Activated CD4-positive, alpha-beta memory T cell treated with anti-CD3 and anti-CD28 coated beads, Interleukin-2, amount 10 ng/mL, durations not matched to agents 7 days and 5 days (primary cell): ENCODE data around the gene CFAP97D2. TPM values are rescaled to one million over a fixed set of nuclear protein-coding genes. Genes with fewer than 3 reads are reported as not detected.
"Not testable (repeated sequence)": the region's sequence is repeated elsewhere in the genome, so short reads cannot be mapped to it uniquely, and the experiment has no call there.

Experiments
- CTCF ChIA-PET: fragments of 350-600 bp; sonication (Branson Sonifier 250); formaldehyde crosslinking; loops from one replicate; lab custom pipeline; 2021; ENCODE audit warnings: antibody characterized with exemption, inconsistent platforms; lab: Charles Lee
- POLR2A ChIA-PET: fragments of 350-600 bp; sonication (Branson Sonifier 250); formaldehyde crosslinking; loops from one replicate; lab custom pipeline; 2021; ENCODE audit warnings: antibody characterized with exemption; lab: Charles Lee
- DNase-seq: peaks from one replicate; pipeline ENCODE4 v3.0.0-alpha.2; 2020
- H3K27ac Mint-ChIP-seq: one replicate; pipeline ENCODE4 v1.8.0; 2021; ENCODE audit warnings: mild to moderate bottlenecking, mixed read lengths
- H3K27me3 Mint-ChIP-seq: one replicate; pipeline ENCODE4 v1.8.0; 2021; ENCODE audit warnings: mixed read lengths
- H3K36me3 Mint-ChIP-seq: one replicate; pipeline ENCODE4 v1.8.0; 2021; ENCODE audit warnings: low read depth, mixed read lengths
- H3K4me1 Mint-ChIP-seq: one replicate; pipeline ENCODE4 v1.8.0; 2021; ENCODE audit warnings: mixed read lengths
- H3K4me3 Mint-ChIP-seq: one replicate; pipeline ENCODE4 v1.8.0; 2021; ENCODE audit warnings: mild to moderate bottlenecking, mixed read lengths
- H3K9me3 Mint-ChIP-seq: one replicate; pipeline ENCODE4 v1.8.0; 2021; ENCODE audit warnings: mixed read lengths
- total RNA-seq, 2 experiments: library from RNA; stranded (reverse); gene quantifications; one replicate each; pipeline ENCODE4 v1.2.3, GENCODE V29; 2021

Gene CFAP97D2
- total RNA-seq, 2 experiments from 2014 or later = not detected

GRCh38 chr13:114196629-114197028, 17.6 kb downstream of the CFAP97D2 start:
- ChIA-PET CTCF (no interaction called here), POLR2A (interaction anchor here (1.5 kb wide), 1 partner anchor 48 kb away, joined by 5 read pairs; no protein-coding TSS in a partner anchor)
- DNase-seq = no peak
- H3K27ac Mint-ChIP-seq = no peak overlapping the region
- H3K36me3 Mint-ChIP-seq = no peaks in the 10 kb centered on the region
- no peaks in the 10 kb centered on the region for H3K9me3 Mint-ChIP-seq
- H3K4me3 Mint-ChIP-seq = no peak overlapping the region
- H3K4me1 Mint-ChIP-seq = peaks cover 14% of the 10 kb centered on the region
- peaks cover 5% of the 10 kb centered on the region for H3K27me3 Mint-ChIP-seq

- Mint-ChIP-seq H3K4me1 (peaks cover 19% of the 10 kb centered on the region), H3K27me3 (peaks cover 2% of the 10 kb centered on the region), H3K4me3 (no peak overlapping the region), H3K36me3 (no peaks in the 10 kb centered on the region), H3K9me3 (no peaks in the 10 kb centered on the region), H3K27ac (no peak overlapping the region)
- CTCF ChIA-PET = no interaction called here
- DNase-seq = no peak
- POLR2A ChIA-PET = no interaction called here
Measured at GRCh38 chr13:114198556-114198955, 19.5 kb downstream of the CFAP97D2 start.

DNA sequence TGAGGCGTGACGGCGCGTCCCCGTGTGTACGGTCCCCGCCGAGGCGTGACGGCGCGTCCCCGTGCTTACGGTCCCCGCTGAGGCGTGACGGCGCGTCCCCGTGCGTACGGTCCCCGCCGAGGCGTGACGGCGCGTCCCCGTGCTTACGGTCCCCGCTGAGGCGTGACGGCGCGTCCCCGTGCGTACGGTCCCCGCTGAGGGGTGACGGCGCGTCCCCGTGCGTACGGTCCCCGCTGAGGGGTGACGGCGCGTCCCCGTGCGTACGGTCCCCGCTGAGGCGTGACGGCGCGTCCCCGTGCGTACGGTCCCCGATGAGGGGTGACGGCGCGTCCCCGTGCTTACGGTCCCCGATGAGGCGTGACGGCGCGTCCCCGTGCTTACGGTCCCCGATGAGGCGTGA, 20.5 kb downstream of the CFAP97D2 start:
- POLR2A ChIA-PET, H3K27me3 Mint-ChIP-seq, DNase-seq, H3K9me3 Mint-ChIP-seq, H3K4me3 Mint-ChIP-seq, CTCF ChIA-PET, H3K27ac Mint-ChIP-seq, H3K36me3 Mint-ChIP-seq: not testable (repeated sequence)
- H3K4me1 Mint-ChIP-seq = peaks cover 21% of the 10 kb centered on the region

DNA sequence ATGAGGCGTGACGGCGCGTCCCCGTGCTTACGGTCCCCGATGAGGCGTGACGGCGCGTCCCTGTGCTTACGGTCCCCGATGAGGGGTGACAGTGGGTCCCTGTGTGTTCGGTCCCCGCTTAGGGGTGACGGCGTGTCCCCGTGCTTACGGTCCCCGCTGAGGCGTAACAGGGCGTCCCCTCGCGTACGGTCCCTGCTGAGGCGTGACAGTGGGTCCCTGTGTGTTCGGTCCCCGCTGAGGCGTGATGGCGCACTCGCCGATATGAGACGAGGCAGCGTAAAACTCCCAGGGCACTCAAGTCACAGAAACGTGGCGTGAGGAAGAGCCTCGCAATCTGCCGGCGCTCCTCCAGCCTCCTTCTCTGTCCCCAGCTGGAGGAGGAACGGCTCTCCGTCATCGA, 20.9 kb downstream of the CFAP97D2 start:
- no peak overlapping the region for H3K4me3 Mint-ChIP-seq
- H3K4me1 Mint-ChIP-seq = peaks cover 21% of the 10 kb centered on the region
- peaks cover 2% of the 10 kb centered on the region for H3K9me3 Mint-ChIP-seq
- no peaks in the 10 kb centered on the region for H3K36me3 Mint-ChIP-seq
- CTCF ChIA-PET = no interaction called here
- H3K27me3 Mint-ChIP-seq = peaks cover 2% of the 10 kb centered on the region
- POLR2A ChIA-PET = no interaction called here
- no peak for DNase-seq
- no peak overlapping the region for H3K27ac Mint-ChIP-seq

GRCh38 chr13:114200399-114200911, 21.4 kb downstream of the CFAP97D2 start:
- H3K27me3 Mint-ChIP-seq = peaks cover 2% of the 10 kb centered on the region
- peaks cover 3% of the 10 kb centered on the region for H3K9me3 Mint-ChIP-seq
- POLR2A ChIA-PET = no interaction called here
- peaks cover 17% of the 10 kb centered on the region for H3K4me1 Mint-ChIP-seq
- no peak overlapping the region for H3K27ac Mint-ChIP-seq
- no peaks in the 10 kb centered on the region for H3K36me3 Mint-ChIP-seq
- no peak for DNase-seq
- CTCF ChIA-PET = no interaction called here
- no peak overlapping the region for H3K4me3 Mint-ChIP-seq

DNA sequence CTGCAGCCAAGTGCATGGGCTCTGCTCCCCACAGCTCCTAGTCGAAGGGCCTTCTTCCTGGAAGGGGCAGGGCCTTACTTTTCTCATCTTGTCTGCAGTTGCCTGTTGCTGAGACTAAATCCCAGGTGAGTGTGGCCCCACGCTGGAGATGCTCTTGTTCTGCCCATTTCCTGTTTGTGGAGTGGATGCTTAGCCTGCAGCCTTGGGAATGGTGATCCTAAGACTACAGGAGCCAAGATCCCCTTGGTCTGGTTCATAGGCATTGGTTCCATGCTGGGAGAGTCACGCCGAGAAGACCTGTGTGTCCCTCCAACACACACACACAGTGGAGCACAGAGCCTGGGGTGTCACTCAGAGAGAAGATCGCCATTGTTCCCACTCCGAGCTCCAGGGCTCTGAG, 23.5 kb downstream of the CFAP97D2 start:
- no peak overlapping the region for H3K27ac Mint-ChIP-seq
- H3K36me3 Mint-ChIP-seq = no peaks in the 10 kb centered on the region
- H3K4me1 Mint-ChIP-seq = peaks cover 17% of the 10 kb centered on the region
- POLR2A ChIA-PET = no interaction called here
- H3K27me3 Mint-ChIP-seq = no peaks in the 10 kb centered on the region
- CTCF ChIA-PET = no interaction called here
- peaks cover 5% of the 10 kb centered on the region for H3K9me3 Mint-ChIP-seq
- H3K4me3 Mint-ChIP-seq = no peak overlapping the region
- no peak for DNase-seq

DNA sequence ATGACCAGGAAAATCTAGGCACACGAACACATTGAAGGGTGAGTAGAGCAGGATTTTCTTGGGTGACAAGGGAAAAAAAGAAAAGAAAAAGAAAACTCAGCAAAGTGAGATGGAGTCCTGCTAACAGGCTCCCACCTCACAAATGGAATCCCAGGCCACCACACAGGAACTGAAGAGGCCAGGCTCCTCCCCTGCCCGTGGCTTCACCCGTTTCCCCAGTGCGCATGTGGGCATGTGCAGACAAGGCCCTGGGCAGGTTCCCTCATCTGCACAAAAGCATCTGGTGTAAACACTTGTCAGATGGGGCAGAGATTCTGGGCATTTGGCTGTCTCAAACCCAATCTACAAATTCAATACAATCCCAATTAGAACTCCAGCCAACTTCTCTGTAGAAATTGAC, 24.5 kb downstream of the CFAP97D2 start:
- H3K4me3 Mint-ChIP-seq = no peak overlapping the region
- ChIA-PET CTCF (no interaction called here), POLR2A (no interaction called here)
- DNase-seq = no peak
- peaks cover 5% of the 10 kb centered on the region for H3K9me3 Mint-ChIP-seq
- H3K36me3 Mint-ChIP-seq = no peaks in the 10 kb centered on the region
- no peaks in the 10 kb centered on the region for H3K27me3 Mint-ChIP-seq
- peaks cover 17% of the 10 kb centered on the region for H3K4me1 Mint-ChIP-seq
- no peak overlapping the region for H3K27ac Mint-ChIP-seq

- Mint-ChIP-seq H3K4me3 (no peak overlapping the region), H3K36me3 (no peaks in the 10 kb centered on the region), H3K27me3 (peaks cover 4% of the 10 kb centered on the region), H3K27ac (no peak overlapping the region), H3K4me1 (peaks cover 17% of the 10 kb centered on the region), H3K9me3 (peaks cover 5% of the 10 kb centered on the region)
- ChIA-PET CTCF (no interaction called here), POLR2A (no interaction called here)
- DNase-seq = no peak
Measured at GRCh38 chr13:114204894-114205293, 25.8 kb downstream of the CFAP97D2 start.

DNA sequence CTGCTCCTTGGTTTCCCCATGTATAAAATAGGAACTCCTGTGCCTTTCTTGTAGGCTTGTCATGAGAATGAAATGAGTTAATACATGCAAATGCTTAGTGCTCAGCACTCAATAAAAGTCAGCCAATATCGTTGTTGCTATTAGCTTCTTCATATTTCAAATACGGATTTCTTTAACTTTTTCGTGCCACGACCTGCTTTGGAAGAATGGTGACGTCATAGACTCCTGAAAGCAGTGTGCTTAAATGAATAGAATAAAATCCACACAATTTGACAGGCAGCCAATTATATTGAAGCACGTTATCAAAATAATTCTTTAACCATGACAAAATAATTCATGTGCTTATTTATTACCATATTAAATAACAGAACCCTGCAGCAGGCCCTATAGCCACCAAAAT, 29.1 kb downstream of the CFAP97D2 start:
- ChIA-PET POLR2A (interaction anchor here (1.3 kb wide), 1 partner anchor 46 kb away, joined by 3 read pairs; no protein-coding TSS in a partner anchor), CTCF (interaction anchor here (2.0 kb wide), 1 partner anchor 18 kb away, joined by 4 read pairs; no protein-coding TSS in a partner anchor)
- peaks cover 15% of the 10 kb centered on the region for H3K27me3 Mint-ChIP-seq
- no peak for DNase-seq
- peaks cover 5% of the 10 kb centered on the region for H3K9me3 Mint-ChIP-seq
- H3K4me3 Mint-ChIP-seq = no peak overlapping the region
- no peak overlapping the region for H3K27ac Mint-ChIP-seq
- H3K4me1 Mint-ChIP-seq = peaks cover 20% of the 10 kb centered on the region
- H3K36me3 Mint-ChIP-seq = no peaks in the 10 kb centered on the region

DNA sequence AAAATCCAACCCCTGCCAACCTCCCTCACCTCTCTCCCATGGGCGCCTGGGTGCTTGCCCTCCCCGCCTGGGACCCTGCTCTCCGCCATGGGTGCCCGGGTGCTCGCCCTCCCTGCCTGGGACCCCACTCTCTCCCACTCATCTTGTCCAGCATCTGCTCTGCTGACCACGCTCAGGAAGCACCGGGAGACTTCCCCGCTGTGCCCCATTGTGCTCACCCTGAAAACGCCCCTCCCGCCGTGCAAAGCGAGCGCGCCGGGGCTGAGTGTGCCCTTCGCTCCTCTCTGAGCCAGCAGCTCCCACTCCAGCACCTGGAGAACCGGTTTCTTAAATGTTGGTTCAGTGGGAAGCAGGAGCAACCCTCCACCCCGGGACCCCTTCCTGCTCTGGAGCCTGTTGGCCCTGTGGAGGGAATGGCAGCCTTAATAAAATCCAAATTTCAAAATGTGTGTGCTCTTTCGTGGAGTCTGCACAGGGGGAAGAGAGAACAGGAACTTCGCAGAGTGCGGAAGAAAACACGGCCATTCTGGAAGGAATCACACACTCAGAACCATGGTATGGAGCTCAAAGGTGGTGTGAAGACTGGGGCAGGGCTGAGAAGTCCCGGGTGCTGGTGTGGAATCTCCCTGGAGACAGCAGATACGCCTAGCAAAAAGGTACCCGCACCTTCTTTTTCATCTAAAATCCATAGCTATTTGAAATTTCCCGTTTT, 32.5 kb downstream of the CFAP97D2 start:
- CTCF ChIA-PET = no interaction called here
- H3K36me3 Mint-ChIP-seq = no peaks in the 10 kb centered on the region
- no peak for DNase-seq
- peaks cover 4% of the 10 kb centered on the region for H3K4me1 Mint-ChIP-seq
- peaks cover 33% of the 10 kb centered on the region for H3K27me3 Mint-ChIP-seq
- H3K9me3 Mint-ChIP-seq = peaks cover 3% of the 10 kb centered on the region
- H3K4me3 Mint-ChIP-seq = no peak overlapping the region
- POLR2A ChIA-PET = interaction anchor here (0.7 kb wide), 1 partner anchor 81 kb away, joined by 3 read pairs; no protein-coding TSS in a partner anchor
- no peak overlapping the region for H3K27ac Mint-ChIP-seq

- peaks cover 3% of the 10 kb centered on the region for H3K9me3 Mint-ChIP-seq
- H3K27me3 Mint-ChIP-seq = peaks cover 33% of the 10 kb centered on the region
- H3K4me3 Mint-ChIP-seq = no peak overlapping the region
- ChIA-PET POLR2A (interaction anchor here (0.7 kb wide), 1 partner anchor 81 kb away, joined by 3 read pairs; no protein-coding TSS in a partner anchor), CTCF (interaction anchor here (0.6 kb wide), 1 partner anchor 60 kb away, joined by 3 read pairs; no protein-coding TSS in a partner anchor)
- H3K4me1 Mint-ChIP-seq = peaks cover 4% of the 10 kb centered on the region
- H3K36me3 Mint-ChIP-seq = no peaks in the 10 kb centered on the region
- no peak overlapping the region for H3K27ac Mint-ChIP-seq
- DNase-seq = no peak
Measured at GRCh38 chr13:114212158-114212495, 33.1 kb downstream of the CFAP97D2 start.

DNA sequence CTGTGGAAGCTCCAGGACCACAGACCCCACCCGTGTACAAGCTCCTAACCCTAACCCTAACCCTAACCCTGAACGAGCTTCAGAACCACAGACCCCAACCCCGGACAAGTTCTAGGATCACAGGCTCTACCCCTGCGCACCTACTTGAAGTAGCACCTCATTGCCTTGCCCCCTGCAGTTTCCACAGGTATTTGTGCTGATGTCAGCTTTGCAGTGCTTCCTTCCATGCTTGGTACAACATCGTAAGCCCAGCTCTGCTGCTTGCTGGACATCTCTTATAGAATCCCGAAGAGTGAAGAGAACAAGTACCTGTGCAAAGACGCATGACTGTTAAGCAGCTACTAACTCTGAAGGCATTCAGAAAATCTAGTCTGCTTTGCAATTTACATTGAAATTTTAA, 34.9 kb downstream of the CFAP97D2 start:
- Mint-ChIP-seq H3K27ac (no peak overlapping the region), H3K36me3 (no peaks in the 10 kb centered on the region), H3K4me1 (peaks cover 4% of the 10 kb centered on the region), H3K27me3 (peaks cover 33% of the 10 kb centered on the region), H3K9me3 (no peaks in the 10 kb centered on the region), H3K4me3 (no peak overlapping the region)
- CTCF ChIA-PET = interaction anchor here (0.8 to 1.2 kb wide), 3 partner anchors 9 to 105 kb away, joined by 3 to 4 read pairs (median 4); no protein-coding TSS in a partner anchor
- POLR2A ChIA-PET = interaction anchor here (0.6 to 1.3 kb wide), 2 partner anchors 26 to 52 kb away, joined by 3 read pairs; no protein-coding TSS in a partner anchor
- DNase-seq = no peak

GRCh38 chr13:114219392-114219791, 40.3 kb downstream of the CFAP97D2 start:
- no peaks in the 10 kb centered on the region for H3K9me3 Mint-ChIP-seq

More at GRCh38 chr13:114219392-114219791, 40.3 kb downstream of the CFAP97D2 start:
- Mint-ChIP-seq H3K36me3 (no peaks in the 10 kb centered on the region), H3K27me3 (peaks cover 12% of the 10 kb centered on the region), H3K4me3 (no peak overlapping the region), H3K27ac (no peak overlapping the region), H3K4me1 (peaks cover 8% of the 10 kb centered on the region)
- POLR2A ChIA-PET = interaction anchor here (0.6 to 1.1 kb wide), 3 partner anchors 71 to 76 kb away, joined by 3 read pairs; no protein-coding TSS in a partner anchor
- no peak for DNase-seq
- CTCF ChIA-PET = no interaction called here
